ENCODE results near the gene CCDC136. TPM values are rescaled to one million over a fixed set of nuclear protein-coding genes. Genes with fewer than 3 reads are reported as not detected.

CCDC136 gene
- total RNA-seq, 1 donor from 2014 or later: 11.1 TPM

DNA sequence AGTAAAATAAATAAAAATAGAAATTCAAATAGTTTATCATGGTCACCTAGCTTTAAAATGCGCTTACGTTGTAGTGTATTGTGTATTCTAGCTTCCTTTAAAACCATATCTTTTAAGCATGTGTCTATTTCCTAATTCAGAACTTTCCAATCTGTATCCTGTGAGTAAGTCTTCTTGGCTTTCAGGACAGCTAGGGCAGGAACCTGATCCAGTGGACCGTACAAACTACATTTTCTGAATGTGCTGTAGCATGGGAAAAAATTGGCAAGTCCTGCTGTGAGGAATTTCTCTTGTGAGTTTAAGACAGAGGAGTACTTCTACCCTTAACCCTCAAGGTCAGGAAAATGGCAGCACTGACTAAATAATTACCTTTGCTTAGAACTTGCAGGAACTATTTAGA, 28.2 kb upstream of the CCDC136 start:
- peaks cover 35% of the 10 kb centered on the region for H3K36me3 Mint-ChIP-seq (ENCODE audit: low read depth)
- H3K4me3 Mint-ChIP-seq: no peak overlapping the region

GRCh38 chr7:128767475-128768110, 24.2 kb upstream of the CCDC136 start:
- H3K36me3 Mint-ChIP-seq (ENCODE audit: low read depth): peaks cover 42% of the 10 kb centered on the region
- no peaks in the 10 kb centered on the region for H3K27me3 Mint-ChIP-seq (ENCODE audit: insufficient read depth)
- H3K27ac Mint-ChIP-seq: no peak overlapping the region
- H3K9me3 Mint-ChIP-seq: no peaks in the 10 kb centered on the region
- no peaks in the 10 kb centered on the region for H3K4me1 Mint-ChIP-seq (ENCODE audit: low read depth)
- H3K4me3 Mint-ChIP-seq: no peak overlapping the region
- intact Hi-C loops (cut with micrococcal nuclease): no loop called here
- no peak for DNase-seq (ENCODE audit: low spot score)

More for the DNA sequence above, 28.2 kb upstream of the CCDC136 start:
- Mint-ChIP-seq H3K4me1 (ENCODE audit: low read depth) (no peaks in the 10 kb centered on the region), H3K27me3 (ENCODE audit: insufficient read depth) (no peaks in the 10 kb centered on the region), H3K9me3 (no peaks in the 10 kb centered on the region), H3K27ac (no peak overlapping the region)
- intact Hi-C loops (cut with micrococcal nuclease): no loop called here
- DNase-seq (ENCODE audit: low spot score): no peak

GRCh38 chr7:128770233-128770632, 21.5 kb upstream of the CCDC136 start:
- Mint-ChIP-seq H3K27ac (no peak overlapping the region), H3K9me3 (no peaks in the 10 kb centered on the region), H3K4me3 (no peak overlapping the region), H3K36me3 (ENCODE audit: low read depth) (peaks cover 54% of the 10 kb centered on the region), H3K4me1 (ENCODE audit: low read depth) (no peaks in the 10 kb centered on the region), H3K27me3 (ENCODE audit: insufficient read depth) (no peaks in the 10 kb centered on the region)
- no peak for DNase-seq (ENCODE audit: low spot score)
- intact Hi-C loops (cut with micrococcal nuclease): no loop called here

GRCh38 chr7:128773604-128774003, 18.2 kb upstream of the CCDC136 start:
- no peak for DNase-seq (ENCODE audit: low spot score)
- intact Hi-C loops (cut with micrococcal nuclease): no loop called here
- peaks cover 21% of the 10 kb centered on the region for H3K9me3 Mint-ChIP-seq
- no peak overlapping the region for H3K27ac Mint-ChIP-seq
- H3K4me3 Mint-ChIP-seq: no peak overlapping the region
- H3K36me3 Mint-ChIP-seq (ENCODE audit: low read depth): peaks cover 43% of the 10 kb centered on the region
- H3K27me3 Mint-ChIP-seq (ENCODE audit: insufficient read depth): no peaks in the 10 kb centered on the region
- peaks cover 6% of the 10 kb centered on the region for H3K4me1 Mint-ChIP-seq (ENCODE audit: low read depth)

DNA sequence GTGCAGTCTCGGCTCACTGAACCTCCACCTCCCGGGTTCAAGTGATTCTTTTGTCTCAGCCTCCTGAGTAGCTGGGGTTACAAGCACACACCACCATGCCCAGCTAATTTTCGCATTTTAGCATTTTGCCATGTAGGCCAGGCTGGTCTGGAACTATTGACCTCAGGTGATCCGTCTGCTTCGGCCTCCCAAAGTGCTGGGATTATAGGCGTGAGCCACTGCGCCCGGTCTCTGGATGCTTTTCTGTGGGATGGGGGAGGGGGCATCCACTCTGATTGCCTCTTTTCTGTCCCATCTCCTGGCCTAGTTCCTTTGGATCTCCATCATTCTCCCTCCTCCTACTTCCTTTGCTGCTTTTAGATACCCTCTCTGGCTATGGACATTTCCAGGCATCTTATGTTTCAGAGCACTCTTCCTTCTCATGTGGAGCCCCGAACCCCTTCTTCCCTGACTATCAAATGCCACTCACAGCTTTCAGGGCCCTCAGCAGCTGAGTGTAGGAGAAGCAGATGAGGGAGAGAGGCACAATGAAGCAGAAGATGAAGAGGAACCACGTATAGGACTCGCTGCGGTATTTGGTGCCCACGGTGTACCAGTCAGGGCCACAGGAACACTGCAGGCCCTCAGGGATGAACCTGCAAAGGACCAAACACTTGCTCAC, 17.6 kb upstream of the CCDC136 start:
- Mint-ChIP-seq H3K27ac (no peak overlapping the region), H3K4me3 (no peak overlapping the region), H3K36me3 (ENCODE audit: low read depth) (peaks cover 39% of the 10 kb centered on the region), H3K4me1 (ENCODE audit: low read depth) (peaks cover 6% of the 10 kb centered on the region), H3K27me3 (ENCODE audit: insufficient read depth) (no peaks in the 10 kb centered on the region), H3K9me3 (peaks cover 21% of the 10 kb centered on the region)
- DNase-seq (ENCODE audit: low spot score): no peak
- intact Hi-C loops (cut with micrococcal nuclease): no loop called here

DNA sequence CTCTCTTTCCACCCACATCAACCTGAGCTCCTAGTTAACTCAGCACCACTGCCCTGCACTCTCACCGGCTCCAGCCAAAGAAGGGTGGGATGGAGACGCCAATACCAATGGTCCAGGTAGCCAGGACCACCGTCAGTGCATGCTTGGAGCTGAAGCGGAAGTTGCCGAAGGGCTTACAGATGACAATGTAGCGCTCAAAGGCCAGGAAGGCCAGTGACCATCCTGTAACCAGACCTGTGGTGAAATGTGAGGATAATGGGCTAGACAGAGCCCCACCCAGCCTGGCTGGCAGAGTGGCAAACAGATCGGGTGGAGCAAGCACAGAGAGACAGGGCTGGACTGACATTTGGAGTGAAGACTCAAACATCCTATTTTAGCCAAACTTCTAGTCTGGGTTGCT, 16.8 kb upstream of the CCDC136 start:
- intact Hi-C loops (cut with micrococcal nuclease): no loop called here

DNA sequence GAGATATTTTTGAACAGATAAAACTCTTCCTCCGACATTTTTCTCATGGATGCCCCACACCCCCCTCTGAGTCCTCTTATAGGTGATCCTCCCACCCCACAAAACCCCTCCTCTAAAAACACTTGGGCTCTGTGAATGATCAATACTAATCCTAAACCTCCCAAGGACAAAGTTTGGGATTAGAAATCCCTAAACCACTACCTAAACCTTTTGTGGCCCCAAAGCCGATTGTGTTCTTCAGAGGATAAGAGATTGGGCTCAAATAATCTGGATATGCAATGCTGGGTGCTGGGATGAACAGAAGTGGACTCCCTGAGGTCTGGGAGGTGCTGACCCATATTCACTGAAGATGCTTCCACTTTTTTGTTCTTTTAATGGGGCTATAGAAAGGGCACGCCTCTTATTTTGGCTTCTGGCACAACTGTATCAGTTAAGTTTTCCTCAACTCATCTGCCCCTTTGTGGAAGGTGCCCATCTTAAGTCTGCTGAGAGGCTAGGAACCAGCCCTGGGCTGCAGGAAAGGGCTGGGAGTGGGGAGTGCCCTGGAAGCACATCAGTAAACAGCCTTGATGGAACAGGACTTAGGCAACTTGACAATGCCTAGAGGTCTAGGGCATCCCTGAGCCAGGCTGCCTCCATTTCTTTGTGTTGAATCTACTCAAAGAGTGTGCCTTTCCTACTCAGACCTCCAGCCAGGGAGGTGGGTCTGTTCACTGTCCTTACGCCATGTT, 15.9 kb upstream of the CCDC136 start, which contains the start of gene OPN1SW:
Gene OPN1SW, minus strand, starts transcription at position 51 of the 731 bp plus-strand sequence. Its CDS starts 13 bp downstream, at position 38.
- Mint-ChIP-seq H3K36me3 (ENCODE audit: low read depth) (peaks cover 28% of the 10 kb centered on the region), H3K27me3 (ENCODE audit: insufficient read depth) (peaks cover 2% of the 10 kb centered on the region), H3K4me1 (ENCODE audit: low read depth) (peaks cover 6% of the 10 kb centered on the region), H3K27ac (no peak within 1 kb of the TSS), H3K9me3 (peaks cover 21% of the 10 kb centered on the region), H3K4me3 (no peak within 1 kb of the TSS)
- intact Hi-C loops (cut with micrococcal nuclease): no loop called here
- DNase-seq (ENCODE audit: low spot score): no peak

More for the DNA sequence above, 16.8 kb upstream of the CCDC136 start:
- H3K27ac Mint-ChIP-seq: no peak overlapping the region
- no peak overlapping the region for H3K4me3 Mint-ChIP-seq
- no peaks in the 10 kb centered on the region for H3K27me3 Mint-ChIP-seq (ENCODE audit: insufficient read depth)
- H3K9me3 Mint-ChIP-seq: peaks cover 21% of the 10 kb centered on the region
- peaks cover 33% of the 10 kb centered on the region for H3K36me3 Mint-ChIP-seq (ENCODE audit: low read depth)
- peaks cover 6% of the 10 kb centered on the region for H3K4me1 Mint-ChIP-seq (ENCODE audit: low read depth)
- DNase-seq (ENCODE audit: low spot score): no peak

- intact Hi-C loops (cut with micrococcal nuclease): no loop called here
- no peak overlapping the region for H3K4me3 Mint-ChIP-seq
- H3K36me3 Mint-ChIP-seq (ENCODE audit: low read depth): peaks cover 18% of the 10 kb centered on the region
- DNase-seq (ENCODE audit: low spot score): no peak
- peaks cover 3% of the 10 kb centered on the region for H3K27me3 Mint-ChIP-seq (ENCODE audit: insufficient read depth)
- peak overlapping the region; percentile 41 for H3K27ac Mint-ChIP-seq
- peaks cover 6% of the 10 kb centered on the region for H3K4me1 Mint-ChIP-seq (ENCODE audit: low read depth)
- H3K9me3 Mint-ChIP-seq: peaks cover 21% of the 10 kb centered on the region
Measured at GRCh38 chr7:128777156-128778123, 14.3 kb upstream of the CCDC136 start.

GRCh38 chr7:128778946-128779345, 12.8 kb upstream of the CCDC136 start:
- H3K4me1 Mint-ChIP-seq (ENCODE audit: low read depth): peaks cover 6% of the 10 kb centered on the region
- no peak overlapping the region for H3K4me3 Mint-ChIP-seq
- DNase-seq (ENCODE audit: low spot score): no peak
- intact Hi-C loops (cut with micrococcal nuclease): no loop called here
- H3K27ac Mint-ChIP-seq: no peak overlapping the region
- H3K9me3 Mint-ChIP-seq: peaks cover 21% of the 10 kb centered on the region
- H3K36me3 Mint-ChIP-seq (ENCODE audit: low read depth): peaks cover 14% of the 10 kb centered on the region
- peaks cover 3% of the 10 kb centered on the region for H3K27me3 Mint-ChIP-seq (ENCODE audit: insufficient read depth)

DNA sequence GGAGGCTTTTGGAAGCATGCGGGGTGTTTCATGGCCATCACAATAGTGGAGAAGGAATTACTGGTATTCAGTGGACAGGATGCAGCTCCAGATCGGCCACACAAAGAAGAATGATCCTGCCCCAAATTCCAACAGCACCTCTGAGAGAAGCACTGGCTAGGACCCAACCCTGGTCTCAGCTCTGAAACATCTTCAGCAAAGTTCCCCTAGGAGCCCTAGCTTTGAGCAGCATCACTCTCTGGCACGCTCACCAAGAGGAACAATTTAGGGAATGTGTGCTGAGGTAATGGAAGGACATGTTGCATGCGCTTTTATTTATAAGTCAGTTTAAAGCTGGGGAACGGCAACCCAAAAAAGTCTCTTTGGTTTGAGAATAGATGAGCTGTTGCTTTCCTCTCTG, 10.6 kb upstream of the CCDC136 start:
- H3K4me3 Mint-ChIP-seq: no peak overlapping the region
- peaks cover 6% of the 10 kb centered on the region for H3K4me1 Mint-ChIP-seq (ENCODE audit: low read depth)
- no peak overlapping the region for H3K27ac Mint-ChIP-seq
- no peak for DNase-seq (ENCODE audit: low spot score)
- peaks cover 5% of the 10 kb centered on the region for H3K36me3 Mint-ChIP-seq (ENCODE audit: low read depth)
- H3K27me3 Mint-ChIP-seq (ENCODE audit: insufficient read depth): peaks cover 12% of the 10 kb centered on the region
- intact Hi-C loops (cut with micrococcal nuclease): no loop called here
- H3K9me3 Mint-ChIP-seq: peaks cover 21% of the 10 kb centered on the region

- Mint-ChIP-seq H3K27ac (no peak overlapping the region), H3K9me3 (peaks cover 14% of the 10 kb centered on the region), H3K36me3 (ENCODE audit: low read depth) (peaks cover 2% of the 10 kb centered on the region), H3K4me3 (no peak overlapping the region), H3K27me3 (ENCODE audit: insufficient read depth) (peaks cover 13% of the 10 kb centered on the region), H3K4me1 (ENCODE audit: low read depth) (peaks cover 6% of the 10 kb centered on the region)
- intact Hi-C loops (cut with micrococcal nuclease): no loop called here
- DNase-seq (ENCODE audit: low spot score): no peak
Measured at GRCh38 chr7:128781851-128782250, 9.9 kb upstream of the CCDC136 start.

- Mint-ChIP-seq H3K4me3 (no peak overlapping the region), H3K9me3 (no peaks in the 10 kb centered on the region), H3K36me3 (ENCODE audit: low read depth) (no peaks in the 10 kb centered on the region), H3K27me3 (ENCODE audit: insufficient read depth) (peaks cover 19% of the 10 kb centered on the region), H3K4me1 (ENCODE audit: low read depth) (no peaks in the 10 kb centered on the region), H3K27ac (no peak overlapping the region)
- DNase-seq (ENCODE audit: low spot score): no peak
- intact Hi-C loops (cut with micrococcal nuclease): no loop called here
Measured at GRCh38 chr7:128783143-128783861, 8.5 kb upstream of the CCDC136 start.

Data from activated T-helper 1 cell treated with anti-CD3 and anti-CD28 coated beads, Interleukin-12 subunit alpha, Interleukin-12 subunit beta, Interleukin-2, Interleukin-4 antibody, amounts not matched to agents 30 ng/mL and 10 ng/mL and 1 ng/mL, durations not matched to agents 14 hours and 24 hours and 36 hours (primary cell).